Endometrial microvascular endothelial cells (primary cell): ENCODE measurements around the gene CPXM2. TPM values are rescaled to one million over a fixed set of nuclear protein-coding genes. Genes with fewer than 3 reads are reported as not detected.

Experiments used
- in situ Hi-C: cut with HindIII; loops from 2 replicates; pipeline ENCODE4 v1.10.0; 2017; ENCODE audit warnings: low sequenced_read_pairs, low pct_unique_long_range_greater_than_20kb; ENCODE audit errors: inconsistent ontology term
- total RNA-seq: library from RNA; depleted of rRNA; stranded (reverse); fragments of >200 nt; gene quantifications from one replicate; pipeline ENCODE4 v1.2.3, GENCODE V29; 2015; ENCODE audit errors: inconsistent ontology term

Gene CPXM2
- total RNA-seq, 1 donor from 2014 or later: not detected

DNA sequence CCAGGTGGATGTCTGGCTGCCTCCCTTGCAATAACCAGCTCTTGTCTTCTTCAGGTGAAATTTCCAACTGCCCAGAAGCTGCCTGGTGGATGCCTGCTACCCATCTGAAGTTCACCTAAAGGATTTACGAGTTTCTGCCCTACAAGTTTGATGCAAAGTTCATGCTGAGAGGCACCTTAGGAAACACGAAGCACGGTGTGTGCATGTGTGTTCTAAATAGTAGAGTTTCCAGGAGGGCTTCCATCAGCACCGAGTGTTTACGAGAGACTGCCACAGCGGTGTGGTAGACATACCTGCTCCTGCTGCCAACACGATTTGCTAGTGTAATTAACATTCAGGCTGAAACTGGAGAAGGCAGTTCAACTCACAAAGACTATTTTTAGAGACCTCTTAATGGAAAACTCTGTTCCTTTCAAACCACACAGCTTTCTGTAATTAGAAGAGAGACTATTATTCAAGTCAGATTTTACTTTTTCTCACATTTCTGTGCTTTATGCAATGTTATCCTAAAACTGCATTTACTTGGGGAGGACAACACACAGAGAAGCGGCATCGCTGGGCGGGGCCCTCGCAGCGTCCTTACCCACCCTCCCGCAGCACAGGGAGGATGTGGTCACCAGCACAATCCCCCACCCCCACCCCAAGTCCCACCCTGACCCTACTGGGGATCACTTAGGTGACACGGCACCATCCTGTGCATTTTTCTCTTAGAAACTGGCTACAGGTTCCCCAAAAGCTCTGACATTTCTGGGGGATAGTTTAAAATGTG is 15.5 kb upstream of the CPXM2 start:
- in situ Hi-C loops: no loop called here

DNA sequence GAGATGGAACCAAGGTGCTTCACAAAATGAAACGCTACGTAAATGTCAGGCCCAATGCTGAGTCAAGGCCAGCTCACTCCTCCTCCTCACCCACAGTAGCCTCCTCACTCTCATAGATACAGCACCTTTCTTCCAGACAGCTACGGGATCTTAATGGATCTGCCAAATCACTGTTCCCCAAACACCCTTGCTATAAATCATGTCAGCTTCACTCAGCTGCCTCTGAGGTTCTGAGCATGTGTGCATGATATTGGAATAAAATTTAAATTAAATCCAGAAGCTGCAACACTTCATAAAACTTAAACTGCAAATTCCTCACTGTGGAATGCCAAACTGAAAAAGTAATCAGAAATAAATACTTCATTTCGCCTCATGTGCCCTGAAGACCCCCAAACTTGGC is 14.7 kb upstream of the CPXM2 start:
- in situ Hi-C loops: no loop called here

DNA sequence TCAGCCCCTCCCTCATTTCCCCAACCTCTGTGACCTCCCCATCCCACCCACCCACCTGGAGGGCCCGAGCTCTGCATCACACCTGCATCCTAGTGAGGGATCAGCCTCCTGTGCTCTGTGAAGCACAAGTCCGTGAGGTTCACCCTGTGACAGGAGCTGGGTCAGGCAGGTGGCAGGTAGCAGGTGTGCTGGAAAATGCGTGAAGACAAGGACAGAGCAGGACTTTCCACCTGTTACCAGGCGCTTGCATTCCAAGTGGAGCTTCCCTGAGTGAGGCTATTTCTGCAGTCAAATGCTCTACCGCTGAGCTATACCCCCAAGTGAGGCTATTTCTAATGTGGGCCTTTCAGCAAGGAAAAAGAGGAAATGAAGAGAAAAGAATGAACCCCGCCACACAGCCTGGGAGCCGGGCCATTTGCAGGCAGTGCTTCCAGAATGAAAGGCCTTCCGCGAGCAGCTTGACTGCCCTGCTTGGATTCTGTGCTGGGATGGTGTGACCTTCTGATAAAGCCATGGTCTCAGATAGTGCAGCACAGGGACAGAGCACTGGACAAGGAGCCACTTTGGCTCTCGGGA is 13.3 kb upstream of the CPXM2 start:
- in situ Hi-C loops: no loop called here

DNA sequence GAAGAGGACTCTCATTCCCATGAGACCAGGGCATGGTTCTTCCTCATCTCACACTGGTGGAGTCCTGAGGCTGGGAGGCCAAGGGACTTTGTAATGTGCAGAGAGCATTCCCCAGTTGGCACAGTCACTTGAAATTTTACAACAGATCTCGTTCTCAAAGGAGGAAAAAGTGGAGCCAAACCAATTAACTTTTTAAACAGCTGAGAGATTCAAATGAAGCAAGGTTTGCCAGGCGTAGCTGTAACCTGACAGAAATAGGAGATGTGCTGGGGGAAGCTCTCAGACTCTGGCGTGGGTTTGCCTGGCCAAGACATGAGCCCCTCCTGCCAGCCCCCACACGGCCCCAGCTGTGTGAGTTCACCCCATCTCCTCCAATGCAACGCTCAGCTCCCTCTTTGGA is 12.0 kb upstream of the CPXM2 start:
- in situ Hi-C loops: no loop called here

DNA sequence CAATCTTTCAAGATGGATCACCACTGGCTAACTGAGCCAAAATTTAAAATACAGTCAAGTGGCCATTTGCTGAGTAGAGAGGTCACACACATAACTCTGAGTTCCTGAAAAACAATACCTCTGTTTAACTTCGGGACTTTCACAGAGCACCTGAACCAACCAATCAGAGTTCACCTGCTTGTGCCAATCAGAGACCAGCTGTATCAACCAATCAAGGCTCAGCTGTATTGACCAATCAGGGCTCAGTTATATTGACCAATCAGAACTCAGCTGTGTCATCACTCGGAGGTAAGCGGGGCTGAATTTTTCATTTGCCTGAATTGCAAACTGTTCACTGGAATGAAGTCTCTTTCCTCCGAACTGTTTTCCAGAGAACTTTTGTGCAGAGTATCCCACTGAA is 10.0 kb upstream of the CPXM2 start:
- in situ Hi-C loops: no loop called here

DNA sequence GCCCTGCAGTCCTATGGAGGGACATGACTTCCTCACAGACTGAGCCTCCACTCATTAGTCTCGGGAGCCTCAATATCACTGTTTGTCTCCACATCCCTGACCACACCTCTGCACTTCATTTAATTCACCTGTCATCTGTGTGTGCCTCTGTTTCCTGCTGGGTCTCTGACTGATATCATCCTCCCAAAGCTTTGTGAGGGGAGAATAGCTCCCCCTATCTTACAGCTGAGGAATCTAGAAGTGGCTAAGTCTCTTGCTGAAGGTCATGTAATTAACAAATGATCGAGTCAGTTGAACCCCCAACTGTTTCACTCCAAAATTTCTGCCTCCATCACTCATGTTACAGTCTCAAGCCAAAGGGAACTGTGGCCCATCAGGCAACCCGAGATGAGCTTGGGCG is 5.5 kb upstream of the CPXM2 start:
- in situ Hi-C loops: no loop called here

DNA sequence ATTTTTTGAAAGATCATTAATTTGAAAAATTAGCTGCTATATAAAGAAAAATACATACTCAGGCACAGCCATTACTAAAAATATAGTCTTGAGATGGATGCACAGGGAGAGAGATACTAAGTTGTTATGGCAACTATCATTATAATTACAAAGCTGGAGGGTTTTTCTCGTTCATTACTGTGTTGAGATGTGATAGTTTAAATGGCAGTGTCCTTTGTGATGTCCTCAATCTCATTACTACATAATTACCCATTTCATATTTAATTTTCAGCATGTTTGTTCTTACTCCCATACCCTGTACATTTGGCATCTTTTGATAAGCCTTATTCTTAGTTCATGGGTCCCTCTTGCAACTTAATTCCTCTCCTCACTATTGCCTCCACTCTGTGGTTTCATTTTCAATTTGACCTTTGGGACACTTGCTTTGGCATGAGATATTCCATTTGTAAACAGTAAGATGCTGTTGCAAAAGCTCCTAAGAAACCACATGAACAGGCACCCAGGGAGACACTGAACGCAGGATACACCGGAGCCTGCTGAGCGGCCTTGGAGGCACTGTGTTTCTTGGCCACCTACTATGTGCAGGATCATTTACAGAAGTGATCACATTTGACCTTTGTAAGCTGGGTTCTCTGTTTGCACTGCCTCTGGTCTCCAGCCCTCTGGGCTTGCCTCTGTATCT is 4.8 kb upstream of the CPXM2 start:
- in situ Hi-C loops: no loop called here

DNA sequence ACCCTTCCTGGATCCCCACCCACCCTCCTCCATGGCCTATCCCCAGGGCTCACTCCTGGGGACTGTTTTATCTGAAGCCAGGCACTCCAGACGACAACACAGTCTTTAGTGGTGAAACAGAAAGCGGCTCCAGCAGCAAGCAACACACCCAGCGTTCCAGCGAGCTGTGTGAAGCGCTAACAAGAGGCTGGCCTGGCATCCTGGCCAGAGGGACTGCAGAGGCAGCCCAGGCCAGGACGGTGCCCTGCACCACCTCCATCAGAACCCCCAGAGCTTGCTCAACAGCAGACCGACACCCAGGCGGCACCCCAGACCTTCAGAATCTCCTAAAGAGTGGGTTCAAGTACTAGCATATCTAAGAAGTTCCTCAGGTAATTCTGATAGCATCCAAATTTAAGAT is 2.0 kb upstream of the CPXM2 start:
- in situ Hi-C loops: no loop called here

DNA sequence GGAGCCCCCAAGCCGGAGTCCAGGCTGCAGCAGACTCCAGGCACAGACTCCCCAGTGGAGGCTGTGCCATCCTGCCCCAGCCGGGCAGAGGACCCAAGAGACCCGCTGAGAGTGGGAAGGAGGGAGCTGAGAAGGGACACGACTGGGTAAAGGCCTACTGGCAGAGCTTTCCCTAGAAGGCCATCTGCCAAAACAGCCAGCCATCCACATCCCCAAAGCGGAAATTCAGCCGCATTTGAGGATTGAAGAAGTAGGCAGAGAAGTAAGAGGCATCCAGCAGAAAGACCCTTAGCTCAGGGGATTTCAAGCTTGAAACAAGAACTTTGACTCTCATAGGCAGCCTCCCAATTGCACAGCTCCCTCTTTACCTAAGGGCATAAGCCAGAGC is 857 bp downstream of the CPXM2 start:
- in situ Hi-C loops: no loop called here

DNA sequence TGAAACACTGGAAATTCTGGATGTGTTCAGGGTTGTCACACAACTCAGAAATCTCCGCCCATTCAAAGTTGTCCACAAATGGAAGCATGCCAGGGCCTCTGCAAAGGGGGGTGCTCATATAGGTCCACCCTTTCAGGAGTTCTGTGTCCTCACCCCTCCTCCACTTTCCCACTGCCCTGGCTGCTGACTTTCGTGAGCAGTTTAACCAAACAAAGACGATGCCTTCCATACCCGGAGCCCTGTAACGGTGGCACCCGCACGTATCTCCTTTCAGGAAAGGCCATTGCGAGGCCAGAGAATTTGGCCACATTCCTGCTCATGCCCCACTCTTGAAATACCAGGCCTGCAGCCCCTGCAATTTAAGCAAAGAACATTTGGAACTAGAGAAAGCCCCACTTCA is 1.4 kb downstream of the CPXM2 start:
- in situ Hi-C loops: no loop called here

DNA sequence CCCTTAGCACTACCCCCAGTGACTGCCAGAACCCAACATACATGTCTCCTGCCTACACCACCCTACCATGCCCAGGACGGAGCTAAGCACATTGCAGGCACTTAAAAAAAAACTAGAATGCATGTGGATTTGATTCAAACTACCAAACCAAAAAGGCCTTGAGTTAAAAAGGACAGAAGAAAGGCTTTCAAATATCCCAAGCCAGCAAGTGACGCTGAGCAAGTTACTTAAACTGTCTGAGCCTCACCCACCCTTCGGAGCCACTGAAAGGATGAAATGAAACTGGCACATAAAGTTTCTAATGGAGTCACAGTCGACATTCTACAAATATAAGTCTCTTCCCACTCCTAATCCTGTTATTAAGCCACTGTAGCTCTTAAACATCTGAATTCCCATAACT is 1.8 kb downstream of the CPXM2 start:
- in situ Hi-C loops: no loop called here

DNA sequence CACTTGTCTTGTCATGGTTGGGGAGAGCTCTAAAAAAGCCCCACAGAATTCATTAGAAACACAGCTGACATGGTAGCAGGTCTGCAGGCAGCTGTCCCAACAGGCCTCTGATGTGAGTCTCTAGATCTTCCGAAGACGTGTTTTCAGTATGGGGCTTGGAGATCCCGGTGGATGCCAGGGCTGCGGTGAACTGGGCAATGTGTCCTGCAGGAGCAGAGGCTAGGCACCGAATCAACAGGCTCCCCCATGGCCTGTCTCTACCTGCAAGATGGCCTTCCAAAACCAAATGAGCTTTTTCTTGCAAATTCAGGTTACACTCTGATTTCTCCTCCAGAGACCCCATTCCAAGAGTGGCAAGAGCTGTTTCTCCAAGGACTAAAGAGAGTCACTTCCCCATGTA is 2.9 kb downstream of the CPXM2 start:
- in situ Hi-C loops: no loop called here

DNA sequence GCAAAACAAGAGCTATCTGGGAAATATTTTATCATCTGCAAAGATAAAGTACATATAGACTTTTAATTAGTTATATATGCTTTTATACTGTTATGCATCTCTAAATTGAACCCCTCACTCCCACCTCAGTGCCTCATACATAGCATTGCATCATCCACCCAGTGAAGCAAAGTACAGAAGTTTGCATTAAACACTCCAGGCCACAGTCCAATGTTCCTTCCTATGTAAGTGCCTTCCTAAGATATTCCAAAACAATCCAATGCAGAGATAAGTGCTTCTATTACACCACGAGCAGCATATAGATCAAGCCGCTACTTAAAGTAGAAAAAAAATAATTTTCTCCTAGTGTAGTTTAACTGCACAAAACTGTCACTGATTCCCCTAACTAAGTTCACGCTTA is 3.4 kb downstream of the CPXM2 start:
- in situ Hi-C loops: no loop called here

DNA sequence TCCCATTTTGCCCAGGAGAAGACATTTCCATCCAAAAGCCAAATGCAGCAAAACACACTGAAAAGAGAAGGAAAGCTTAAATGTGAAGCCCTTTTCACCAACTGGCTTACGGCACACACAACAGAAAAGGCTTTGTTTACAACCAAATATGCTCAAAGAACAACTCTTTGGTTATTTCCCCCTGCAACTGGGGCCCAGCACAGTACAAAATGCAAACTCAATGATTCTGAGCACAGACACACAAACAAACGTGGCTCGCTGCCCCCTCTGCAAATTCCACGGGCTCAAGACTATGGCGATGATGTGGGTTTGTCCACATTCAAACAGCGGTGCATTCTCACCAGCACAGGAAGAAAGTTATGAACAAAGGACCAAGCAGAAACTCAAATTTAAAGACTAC is 5.3 kb downstream of the CPXM2 start:
- in situ Hi-C loops: no loop called here

DNA sequence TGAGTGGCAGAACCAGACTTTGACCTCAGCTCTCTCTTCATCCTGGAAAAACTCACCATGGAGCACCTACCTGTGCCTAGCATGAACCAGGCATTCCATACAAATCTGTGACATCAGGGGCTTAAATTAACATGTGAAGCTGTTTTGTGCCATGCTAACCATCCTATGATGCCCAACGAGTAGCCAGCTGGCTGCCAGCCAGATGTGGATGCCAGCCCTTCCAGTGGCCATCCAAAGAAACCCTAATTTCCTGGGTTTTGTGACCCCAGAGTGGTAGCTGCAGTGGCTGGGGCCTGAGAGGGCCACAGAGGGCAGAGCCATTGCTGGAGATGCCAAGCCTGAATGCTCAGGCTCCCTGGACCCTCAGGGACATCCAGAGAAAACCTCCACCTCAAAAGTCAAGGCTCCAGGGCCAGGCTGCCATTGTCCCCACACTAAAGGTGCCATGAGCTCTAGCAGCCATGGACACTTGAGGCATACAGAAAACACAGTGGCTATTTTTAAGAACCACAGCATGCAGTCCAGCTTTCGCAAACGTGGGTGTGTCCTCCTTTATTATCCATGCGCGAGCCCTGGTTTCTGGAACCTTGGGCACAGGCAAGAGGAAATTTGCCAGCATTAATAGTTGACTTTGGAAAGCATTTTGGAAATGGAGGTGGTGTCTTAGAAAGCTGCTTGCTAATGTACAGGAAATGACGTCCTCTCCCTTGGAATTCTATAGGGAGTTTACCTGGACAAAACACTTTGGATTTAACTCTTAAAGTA is 6.0 kb downstream of the CPXM2 start:
- in situ Hi-C loops: no loop called here

DNA sequence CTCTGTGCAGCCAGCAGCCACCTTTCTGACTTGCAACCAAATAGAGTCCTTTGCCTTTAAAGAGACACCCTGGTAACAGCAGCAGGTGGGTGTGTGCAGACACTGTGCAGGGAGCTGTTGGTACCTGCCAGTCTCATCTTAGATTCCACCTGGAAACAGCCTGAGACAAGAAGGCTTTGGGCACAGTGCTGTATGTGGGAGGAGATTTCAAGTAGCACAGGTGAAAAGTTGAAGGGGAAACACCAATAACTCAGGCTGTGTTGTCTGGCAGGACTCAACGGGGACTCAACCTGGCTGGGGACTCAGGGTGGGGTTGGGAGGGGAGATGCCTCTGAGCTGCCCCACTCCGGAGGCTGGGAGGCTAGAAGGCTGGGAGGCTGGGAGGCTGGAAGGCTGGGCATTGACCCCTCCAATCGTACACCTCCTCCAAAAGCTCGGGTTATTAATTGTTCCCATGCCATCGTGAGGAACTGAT is 6.7 kb downstream of the CPXM2 start:
- in situ Hi-C loops: no loop called here

DNA sequence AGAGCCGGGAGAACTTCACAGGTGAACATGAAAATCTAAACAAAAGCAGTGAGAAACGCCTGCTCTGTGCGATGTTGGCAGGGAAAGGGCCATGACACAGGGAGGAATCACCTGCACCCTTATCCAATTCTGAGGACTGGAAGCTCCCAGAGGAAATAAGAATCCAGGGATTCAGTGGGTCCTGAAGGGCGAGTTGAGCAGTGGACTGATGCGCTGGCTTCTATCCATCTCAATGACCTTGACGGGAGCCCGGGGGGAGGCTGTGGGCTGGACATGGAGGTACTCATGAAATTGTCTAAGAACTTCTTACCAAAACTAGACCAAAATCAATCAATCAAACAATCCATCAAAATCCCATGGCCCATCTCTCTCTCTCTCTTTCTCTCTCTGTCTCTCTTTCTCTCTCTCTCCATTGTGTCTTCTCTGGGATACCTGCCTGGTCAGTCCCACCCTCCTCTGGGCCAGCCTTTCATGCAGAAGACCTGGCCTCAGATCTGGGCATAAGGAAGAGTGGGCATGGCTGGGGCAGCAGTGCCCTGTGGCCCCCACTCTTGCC is 7.2 kb downstream of the CPXM2 start:
- in situ Hi-C loops: no loop called here

DNA sequence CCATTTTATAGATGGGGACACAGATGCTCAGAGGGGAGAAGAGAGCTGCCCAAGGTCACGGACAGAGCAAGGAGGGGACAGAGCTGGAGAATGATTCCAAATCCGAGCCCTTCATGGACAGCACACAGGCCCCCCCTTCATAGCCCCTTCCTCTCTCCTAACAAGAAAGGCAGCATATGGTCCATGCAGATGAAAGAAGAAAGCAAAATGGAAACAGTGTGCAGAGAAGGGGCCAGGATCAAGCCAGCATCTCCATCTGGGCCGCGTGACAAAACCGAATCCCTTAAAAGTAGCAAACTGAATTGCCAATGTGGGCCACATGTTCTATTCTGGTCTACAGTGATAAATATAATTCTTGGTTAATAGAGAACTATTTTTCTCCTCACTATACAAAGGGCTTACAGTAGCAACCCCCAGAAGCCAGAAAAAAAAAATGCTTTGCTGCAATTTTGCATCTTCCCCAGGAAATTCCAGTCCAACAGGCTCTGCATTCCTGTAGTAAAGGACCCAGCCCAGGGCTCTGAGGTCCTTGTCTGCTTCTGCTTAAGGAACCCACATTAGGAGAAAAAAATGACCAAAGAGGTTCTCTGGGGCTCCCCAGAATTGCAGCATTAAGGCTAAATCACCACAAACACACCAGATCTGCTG is 7.8 kb downstream of the CPXM2 start:
- in situ Hi-C loops: no loop called here
